ENCODE results near the gene TRAPPC2B. TPM values are rescaled to one million over a fixed set of nuclear protein-coding genes. Genes with fewer than 3 reads are reported as not detected.

TRAPPC2B gene
- total and polyA plus RNA-seq, 2 of the 13 experiments (the other 11 are each of a cell fraction or from before 2014, with no cell fraction given) = 13.3 to 17.7 TPM

DNA sequence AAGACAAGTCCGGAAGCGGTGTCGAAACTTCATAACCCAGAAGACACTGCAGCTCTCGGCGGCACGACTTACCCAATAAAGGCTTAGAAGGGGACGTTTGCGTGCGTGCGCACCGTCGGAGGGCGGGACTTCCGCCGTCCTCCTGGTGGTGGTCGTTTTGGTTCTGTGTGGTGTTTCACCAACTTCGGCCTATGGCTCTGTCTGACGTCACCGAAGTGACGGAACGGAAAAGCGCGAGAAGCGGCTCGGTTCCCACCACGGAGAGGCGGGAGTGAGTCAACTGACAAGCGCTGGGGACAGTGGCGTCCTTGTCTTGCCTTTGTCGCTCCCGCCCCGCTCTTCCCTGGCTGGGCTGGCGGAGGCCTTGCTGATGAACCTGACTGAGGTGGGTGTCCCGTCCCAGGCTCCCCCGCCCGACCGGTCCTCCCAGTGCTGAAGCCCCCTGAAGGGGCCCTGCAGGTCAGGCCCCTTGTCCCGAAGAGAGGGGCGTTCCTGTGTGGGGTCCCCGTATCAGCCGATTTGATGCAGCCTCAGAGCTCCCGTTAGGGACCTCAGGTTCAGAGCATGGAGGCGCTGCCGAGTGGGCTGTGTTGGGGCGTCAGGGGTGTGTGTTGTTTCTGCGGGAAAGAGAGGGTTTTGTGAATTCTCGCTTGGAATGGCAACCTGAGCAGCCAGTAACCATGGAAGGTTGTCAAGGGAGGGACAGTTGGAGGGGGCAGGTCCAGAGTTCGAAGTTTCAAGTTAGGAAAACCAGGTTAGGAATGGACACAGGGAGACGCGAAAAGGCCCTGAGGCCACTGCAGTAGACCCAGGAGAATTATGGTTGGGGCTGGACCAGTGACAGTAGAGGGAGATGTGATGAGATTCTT is 26.6 kb downstream of the TRAPPC2B start, which contains the start of gene ZNF548 (continued):
- no peak for TF ChIP-seq REXO4 (CRISPR knock-in tag; IDR thresholded peaks at IDR 0.05; ENCODE audit: borderline replicate concordance)
- TF ChIP-seq ZNF589 (CRISPR knock-in tag; conservative IDR thresholded peaks at IDR 0.05) = no peak
- no peak for TF ChIP-seq ZNF235 (CRISPR knock-in tag; IDR thresholded peaks at IDR 0.05; ENCODE audit: borderline replicate concordance)
- no peak for TF ChIP-seq NPAS2 (CRISPR knock-in tag; IDR thresholded peaks at IDR 0.05; ENCODE audit: borderline replicate concordance)
- no peak for TF ChIP-seq ZNF746 (CRISPR knock-in tag; IDR thresholded peaks at IDR 0.05)
- TF ChIP-seq TFDP1 (CRISPR knock-in tag; IDR thresholded peaks at IDR 0.05; ENCODE audit: borderline replicate concordance) = peak; percentile 76
- peak; percentile 94 for TF ChIP-seq GATAD1 (CRISPR knock-in tag; IDR thresholded peaks at IDR 0.05)
- TF ChIP-seq ZNF841 (CRISPR knock-in tag; IDR thresholded peaks at IDR 0.05; ENCODE audit: borderline replicate concordance) = no peak
- TF ChIP-seq ZNF850 (CRISPR knock-in tag; conservative IDR thresholded peaks at IDR 0.05) = no peak
- TF ChIP-seq ZNF160 (CRISPR knock-in tag; IDR thresholded peaks at IDR 0.05) = no peak
- TF ChIP-seq, protein P1, sequence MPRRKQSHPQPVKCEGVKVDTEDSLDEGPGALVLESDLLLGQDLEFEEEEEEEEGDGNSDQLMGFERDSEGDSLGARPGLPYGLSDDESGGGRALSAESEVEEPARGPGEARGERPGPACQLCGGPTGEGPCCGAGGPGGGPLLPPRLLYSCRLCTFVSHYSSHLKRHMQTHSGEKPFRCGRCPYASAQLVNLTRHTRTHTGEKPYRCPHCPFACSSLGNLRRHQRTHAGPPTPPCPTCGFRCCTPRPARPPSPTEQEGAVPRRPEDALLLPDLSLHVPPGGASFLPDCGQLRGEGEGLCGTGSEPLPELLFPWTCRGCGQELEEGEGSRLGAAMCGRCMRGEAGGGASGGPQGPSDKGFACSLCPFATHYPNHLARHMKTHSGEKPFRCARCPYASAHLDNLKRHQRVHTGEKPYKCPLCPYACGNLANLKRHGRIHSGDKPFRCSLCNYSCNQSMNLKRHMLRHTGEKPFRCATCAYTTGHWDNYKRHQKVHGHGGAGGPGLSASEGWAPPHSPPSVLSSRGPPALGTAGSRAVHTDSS (CRISPR knock-in tag; conservative IDR thresholded peaks at IDR 0.05) = no peak
- TF ChIP-seq, protein P2, sequence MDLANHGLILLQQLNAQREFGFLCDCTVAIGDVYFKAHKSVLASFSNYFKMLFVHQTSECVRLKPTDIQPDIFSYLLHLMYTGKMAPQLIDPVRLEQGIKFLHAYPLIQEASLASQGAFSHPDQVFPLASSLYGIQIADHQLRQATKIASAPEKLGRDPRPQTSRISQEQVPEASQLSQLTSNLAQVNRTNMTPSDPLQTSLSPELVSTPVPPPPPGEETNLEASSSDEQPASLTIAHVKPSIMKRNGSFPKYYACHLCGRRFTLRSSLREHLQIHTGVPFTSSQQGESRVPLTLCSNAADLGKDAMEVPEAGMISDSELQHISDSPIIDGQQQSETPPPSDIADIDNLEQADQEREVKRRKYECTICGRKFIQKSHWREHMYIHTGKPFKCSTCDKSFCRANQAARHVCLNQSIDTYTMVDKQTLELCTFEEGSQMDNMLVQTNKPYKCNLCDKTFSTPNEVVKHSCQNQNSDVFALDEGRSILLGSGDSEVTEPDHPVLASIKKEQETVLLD (CRISPR knock-in tag; IDR thresholded peaks at IDR 0.05; ENCODE audit: low read depth) = no peak
- TF ChIP-seq SIX4 (CRISPR knock-in tag; IDR thresholded peaks at IDR 0.05) = peak; percentile 8; the same call in 1 of the 2 replicates
- no peak for TF ChIP-seq ZNF720 (CRISPR knock-in tag; IDR thresholded peaks at IDR 0.05)
- TF ChIP-seq, protein P3, sequence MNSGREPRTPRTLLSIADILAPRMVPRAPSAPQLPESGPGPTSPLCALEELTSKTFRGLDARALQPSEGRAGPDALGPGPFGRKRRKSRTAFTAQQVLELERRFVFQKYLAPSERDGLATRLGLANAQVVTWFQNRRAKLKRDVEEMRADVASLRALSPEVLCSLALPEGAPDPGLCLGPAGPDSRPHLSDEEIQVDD (CRISPR knock-in tag; IDR thresholded peaks at IDR 0.05; ENCODE audit: borderline replicate concordance) = no peak
- TF ChIP-seq FOXJ3 (CRISPR knock-in tag; IDR thresholded peaks at IDR 0.05; ENCODE audit: borderline replicate concordance) = no peak
- no peak for TF ChIP-seq ZNF766 (CRISPR knock-in tag; IDR thresholded peaks at IDR 0.05; ENCODE audit: borderline replicate concordance)
- TF ChIP-seq ZNF788 (CRISPR knock-in tag; IDR thresholded peaks at IDR 0.05; ENCODE audit: borderline replicate concordance) = no peak; the same call in 1 of the 2 replicates
- TF ChIP-seq, protein P4, sequence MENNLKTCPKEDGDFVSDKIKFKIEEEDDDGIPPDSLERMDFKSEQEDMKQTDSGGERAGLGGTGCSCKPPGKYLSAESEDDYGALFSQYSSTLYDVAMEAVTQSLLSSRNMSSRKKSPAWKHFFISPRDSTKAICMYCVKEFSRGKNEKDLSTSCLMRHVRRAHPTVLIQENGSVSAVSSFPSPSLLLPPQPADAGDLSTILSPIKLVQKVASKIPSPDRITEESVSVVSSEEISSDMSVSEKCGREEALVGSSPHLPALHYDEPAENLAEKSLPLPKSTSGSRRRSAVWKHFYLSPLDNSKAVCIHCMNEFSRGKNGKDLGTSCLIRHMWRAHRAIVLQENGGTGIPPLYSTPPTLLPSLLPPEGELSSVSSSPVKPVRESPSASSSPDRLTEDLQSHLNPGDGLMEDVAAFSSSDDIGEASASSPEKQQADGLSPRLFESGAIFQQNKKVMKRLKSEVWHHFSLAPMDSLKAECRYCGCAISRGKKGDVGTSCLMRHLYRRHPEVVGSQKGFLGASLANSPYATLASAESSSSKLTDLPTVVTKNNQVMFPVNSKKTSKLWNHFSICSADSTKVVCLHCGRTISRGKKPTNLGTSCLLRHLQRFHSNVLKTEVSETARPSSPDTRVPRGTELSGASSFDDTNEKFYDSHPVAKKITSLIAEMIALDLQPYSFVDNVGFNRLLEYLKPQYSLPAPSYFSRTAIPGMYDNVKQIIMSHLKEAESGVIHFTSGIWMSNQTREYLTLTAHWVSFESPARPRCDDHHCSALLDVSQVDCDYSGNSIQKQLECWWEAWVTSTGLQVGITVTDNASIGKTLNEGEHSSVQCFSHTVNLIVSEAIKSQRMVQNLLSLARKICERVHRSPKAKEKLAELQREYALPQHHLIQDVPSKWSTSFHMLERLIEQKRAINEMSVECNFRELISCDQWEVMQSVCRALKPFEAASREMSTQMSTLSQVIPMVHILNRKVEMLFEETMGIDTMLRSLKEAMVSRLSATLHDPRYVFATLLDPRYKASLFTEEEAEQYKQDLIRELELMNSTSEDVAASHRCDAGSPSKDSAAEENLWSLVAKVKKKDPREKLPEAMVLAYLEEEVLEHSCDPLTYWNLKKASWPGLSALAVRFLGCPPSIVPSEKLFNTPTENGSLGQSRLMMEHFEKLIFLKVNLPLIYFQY (CRISPR knock-in tag; IDR thresholded peaks at IDR 0.05; ENCODE audit: borderline replicate concordance) = no peak; the same call in 1 of the 2 replicates
